Midbrain (tissue), 1 donor: Measurements from ENCODE around the gene NHSL1.
A peak's percentile ranks its signal among the peaks of the same experiment; 100 is the strongest.

Experiments
- DNase-seq: peaks from one replicate; lab custom pipeline; 2025; lab: John Stamatoyannopoulos, UW

The NHSL1 gene, protein sequence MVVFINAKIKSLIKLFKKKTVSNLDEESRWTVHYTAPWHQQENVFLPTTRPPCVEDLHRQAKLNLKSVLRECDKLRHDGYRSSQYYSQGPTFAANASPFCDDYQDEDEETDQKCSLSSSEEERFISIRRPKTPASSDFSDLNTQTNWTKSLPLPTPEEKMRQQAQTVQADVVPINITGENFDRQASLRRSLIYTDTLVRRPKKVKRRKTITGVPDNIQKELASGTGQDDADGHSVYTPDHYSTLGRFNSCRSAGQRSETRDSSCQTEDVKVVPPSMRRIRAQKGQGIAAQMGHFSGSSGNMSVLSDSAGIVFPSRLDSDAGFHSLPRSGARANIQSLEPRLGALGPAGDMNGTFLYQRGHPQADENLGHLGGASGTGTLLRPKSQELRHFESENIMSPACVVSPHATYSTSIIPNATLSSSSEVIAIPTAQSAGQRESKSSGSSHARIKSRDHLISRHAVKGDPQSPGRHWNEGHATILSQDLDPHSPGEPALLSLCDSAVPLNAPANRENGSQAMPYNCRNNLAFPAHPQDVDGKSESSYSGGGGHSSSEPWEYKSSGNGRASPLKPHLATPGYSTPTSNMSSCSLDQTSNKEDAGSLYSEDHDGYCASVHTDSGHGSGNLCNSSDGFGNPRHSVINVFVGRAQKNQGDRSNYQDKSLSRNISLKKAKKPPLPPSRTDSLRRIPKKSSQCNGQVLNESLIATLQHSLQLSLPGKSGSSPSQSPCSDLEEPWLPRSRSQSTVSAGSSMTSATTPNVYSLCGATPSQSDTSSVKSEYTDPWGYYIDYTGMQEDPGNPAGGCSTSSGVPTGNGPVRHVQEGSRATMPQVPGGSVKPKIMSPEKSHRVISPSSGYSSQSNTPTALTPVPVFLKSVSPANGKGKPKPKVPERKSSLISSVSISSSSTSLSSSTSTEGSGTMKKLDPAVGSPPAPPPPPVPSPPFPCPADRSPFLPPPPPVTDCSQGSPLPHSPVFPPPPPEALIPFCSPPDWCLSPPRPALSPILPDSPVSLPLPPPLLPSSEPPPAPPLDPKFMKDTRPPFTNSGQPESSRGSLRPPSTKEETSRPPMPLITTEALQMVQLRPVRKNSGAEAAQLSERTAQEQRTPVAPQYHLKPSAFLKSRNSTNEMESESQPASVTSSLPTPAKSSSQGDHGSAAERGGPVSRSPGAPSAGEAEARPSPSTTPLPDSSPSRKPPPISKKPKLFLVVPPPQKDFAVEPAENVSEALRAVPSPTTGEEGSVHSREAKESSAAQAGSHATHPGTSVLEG (N-terminal part only)

DNA sequence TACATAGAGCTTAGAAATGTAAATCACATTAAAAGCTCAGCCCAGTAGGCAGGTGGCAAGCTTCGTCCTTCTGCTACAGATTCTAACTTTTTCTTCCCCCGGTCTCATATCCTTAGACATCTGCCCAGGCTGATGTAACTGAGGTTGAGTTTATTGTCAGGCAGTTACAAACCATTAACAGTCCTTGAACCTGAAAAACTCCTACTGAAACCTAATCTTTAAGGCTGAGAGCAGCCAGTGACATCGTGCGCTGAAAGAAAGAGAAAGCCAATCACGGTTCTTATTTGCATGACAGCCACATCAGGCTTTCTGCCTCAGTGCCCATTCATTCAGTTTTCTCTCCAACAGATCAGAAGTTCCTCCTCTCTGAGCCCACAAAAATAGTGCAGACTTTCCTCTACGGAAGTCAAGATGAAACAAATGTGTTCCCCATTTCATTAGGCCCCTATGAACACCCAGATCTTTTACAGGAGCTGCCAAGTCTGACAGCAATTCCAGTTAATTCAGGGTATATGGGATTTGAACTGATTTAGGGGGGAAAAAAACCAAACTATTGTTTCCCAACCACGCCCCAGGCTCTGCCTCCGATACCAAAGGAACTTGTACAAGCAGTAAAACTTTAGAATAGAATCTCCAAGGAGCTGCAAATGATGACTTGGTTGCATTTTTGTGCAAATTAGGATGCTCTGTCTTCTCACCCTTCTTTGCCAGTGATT lies at the start of gene NHSL1:
Gene NHSL1 (minus strand): TSS at position 192 of the 716 bp plus-strand sequence. CDS start 204 bp downstream, outside the sequence.
- peak; percentile 49 for DNase-seq

- no peak for DNase-seq
Observed at GRCh38 chr6:138546733-138547185, 47.5 kb upstream of the NHSL1 start.

DNA sequence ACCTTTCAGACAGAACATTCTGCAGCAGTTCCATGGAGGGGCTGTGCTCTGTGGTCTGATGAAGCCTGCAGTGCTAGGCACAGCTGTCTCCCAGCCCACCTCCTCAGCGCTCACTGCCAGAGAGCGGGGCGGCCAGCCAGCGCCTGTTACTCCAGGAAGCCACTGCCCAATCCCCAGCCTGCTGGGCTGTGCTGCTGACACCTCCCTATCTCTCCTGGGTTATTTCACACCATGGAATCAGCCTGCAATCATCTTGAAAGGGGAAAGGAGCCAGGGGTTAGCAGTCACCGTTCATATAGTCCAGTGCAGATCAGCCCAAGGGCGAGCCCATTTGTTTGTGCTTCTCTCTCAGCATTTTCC lies 46.3 kb upstream of the NHSL1 start:
- DNase-seq, result no peak

GRCh38 chr6:138544501-138544900 lies 45.2 kb upstream of the NHSL1 start:
- no peak for DNase-seq

- no peak for DNase-seq
Observed at GRCh38 chr6:138543657-138544056, 44.4 kb upstream of the NHSL1 start.

DNA sequence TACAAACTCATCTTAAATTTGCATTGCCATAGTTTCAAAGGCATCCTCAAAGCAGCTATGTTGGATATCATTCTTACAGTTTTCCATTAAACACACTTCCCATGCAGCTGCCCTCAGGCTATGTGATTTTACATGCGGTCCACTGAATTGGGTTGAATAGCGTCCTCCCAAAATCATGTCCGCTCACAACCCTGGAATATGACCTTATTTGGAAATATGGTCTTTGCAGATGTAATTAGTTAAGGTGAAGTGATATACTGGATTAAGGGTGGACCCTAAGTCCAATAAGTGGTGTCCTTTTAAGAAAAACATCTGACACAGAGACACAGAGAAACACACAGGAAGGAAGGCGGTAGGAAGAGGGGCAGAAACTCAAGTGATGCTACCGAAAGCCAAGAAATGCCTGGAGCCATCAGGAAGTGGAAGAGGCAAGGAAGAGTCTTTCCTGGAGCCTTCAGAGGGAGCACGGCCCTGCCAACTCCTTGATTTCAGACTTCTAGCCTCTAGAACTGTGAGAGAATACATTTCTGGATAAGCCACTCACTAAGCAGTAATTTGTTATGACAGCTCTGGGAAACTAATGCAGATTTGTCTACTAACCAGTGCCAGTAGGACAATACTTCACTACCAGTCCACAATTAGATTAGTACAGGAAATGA lies 42.7 kb upstream of the NHSL1 start:
- no peak for DNase-seq

DNA sequence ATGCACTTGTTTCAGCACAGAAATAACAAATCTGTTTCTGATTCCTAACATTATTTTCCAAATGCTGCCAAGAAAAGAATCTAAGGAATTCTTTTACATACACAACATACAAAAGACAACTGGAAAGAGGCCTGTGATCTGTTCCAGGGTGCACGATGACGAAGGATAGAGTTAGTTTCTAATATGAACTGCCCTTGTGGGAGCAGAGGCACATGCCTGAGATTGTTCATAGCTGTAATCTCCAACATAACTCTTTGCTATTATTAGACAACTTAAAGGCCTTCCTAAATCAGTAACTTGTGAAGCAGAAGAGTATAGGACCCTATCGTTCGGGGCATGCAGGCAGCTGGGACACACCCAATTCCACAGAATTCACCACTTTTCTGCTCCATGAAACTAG lies 41.2 kb upstream of the NHSL1 start:
- DNase-seq, result no peak

- no peak for DNase-seq
Observed at GRCh38 chr6:138539876-138540275, 40.6 kb upstream of the NHSL1 start.

DNA sequence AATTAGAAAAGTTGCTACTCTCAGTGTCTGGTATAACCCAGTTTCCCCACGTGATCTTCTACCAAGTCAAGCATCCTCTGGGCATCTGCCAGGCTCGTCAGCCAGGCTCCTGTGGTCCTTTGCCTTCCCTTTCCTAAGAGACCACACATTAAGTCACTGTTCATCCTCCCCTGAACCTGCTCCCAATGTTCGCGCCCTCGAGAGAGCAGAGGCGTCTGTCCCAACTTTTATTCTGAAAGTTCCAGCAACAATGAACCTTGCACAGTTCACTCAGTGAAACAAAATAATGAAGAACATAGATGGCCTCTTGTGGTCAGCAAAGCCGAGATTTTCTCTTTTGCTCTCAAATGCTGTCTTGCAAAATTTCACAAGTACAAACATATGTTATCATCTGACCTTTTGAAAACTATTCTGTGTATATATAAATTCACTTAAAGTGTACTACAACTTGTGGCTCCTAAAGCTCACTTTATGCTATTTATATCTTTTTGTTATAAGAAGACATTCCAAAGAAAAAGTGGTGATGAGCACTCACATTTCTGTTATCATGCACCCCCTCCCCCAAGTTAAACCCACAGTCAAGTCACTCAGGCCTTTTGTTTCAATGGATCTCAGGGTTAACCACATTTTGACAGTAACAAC lies 39.2 kb upstream of the NHSL1 start:
- DNase-seq, result no peak

DNA sequence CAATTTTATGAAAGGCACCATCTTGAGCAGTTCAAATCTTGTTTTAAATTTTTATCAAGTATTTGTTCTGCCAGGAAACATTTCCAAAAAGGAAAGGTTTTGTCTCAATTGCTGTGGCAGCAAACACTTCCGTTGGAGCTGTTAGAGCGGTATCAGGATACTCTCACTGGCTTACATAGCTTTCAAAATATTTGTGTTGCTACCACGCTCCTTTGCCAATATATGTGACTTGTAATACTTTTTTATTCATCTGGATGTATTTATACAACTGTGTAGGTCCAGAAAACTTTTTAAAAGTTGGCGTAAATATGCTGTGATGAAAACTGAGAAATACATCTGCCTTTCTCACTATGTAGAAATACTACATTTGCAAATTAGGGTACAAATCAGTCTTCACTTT lies 37.8 kb upstream of the NHSL1 start:
- no peak for DNase-seq

GRCh38 chr6:138535728-138536455 lies 36.6 kb upstream of the NHSL1 start:
- no peak for DNase-seq

- no peak for DNase-seq
Observed at GRCh38 chr6:138533667-138534066, 34.4 kb upstream of the NHSL1 start.

GRCh38 chr6:138531387-138531786 lies 32.1 kb upstream of the NHSL1 start:
- no peak for DNase-seq

DNA sequence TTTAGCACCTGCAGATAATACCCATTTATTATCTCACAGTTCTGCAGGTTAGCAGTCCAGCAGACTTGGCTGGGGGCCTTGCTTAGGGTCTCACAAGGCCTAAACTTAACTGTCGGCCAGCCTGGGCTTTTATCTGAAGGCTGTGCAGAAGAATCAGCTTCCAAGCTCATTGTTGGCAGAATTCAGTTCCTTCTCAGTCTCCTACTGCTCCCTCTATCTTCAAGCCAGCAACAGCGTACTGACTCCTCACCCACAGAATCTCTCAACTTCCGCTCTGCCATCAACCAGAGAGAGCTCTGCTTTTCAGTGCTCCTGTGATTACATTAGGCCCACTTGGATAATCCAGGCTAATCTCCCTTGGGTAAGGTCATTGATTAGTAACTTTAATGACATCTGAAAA lies 30.2 kb upstream of the NHSL1 start:
- DNase-seq, result no peak

GRCh38 chr6:138528956-138529355 lies 29.7 kb upstream of the NHSL1 start:
- no peak for DNase-seq

GRCh38 chr6:138528137-138528536 lies 28.8 kb upstream of the NHSL1 start:
- no peak for DNase-seq

- DNase-seq, result no peak
Observed at GRCh38 chr6:138527411-138528088, 28.3 kb upstream of the NHSL1 start.

DNA sequence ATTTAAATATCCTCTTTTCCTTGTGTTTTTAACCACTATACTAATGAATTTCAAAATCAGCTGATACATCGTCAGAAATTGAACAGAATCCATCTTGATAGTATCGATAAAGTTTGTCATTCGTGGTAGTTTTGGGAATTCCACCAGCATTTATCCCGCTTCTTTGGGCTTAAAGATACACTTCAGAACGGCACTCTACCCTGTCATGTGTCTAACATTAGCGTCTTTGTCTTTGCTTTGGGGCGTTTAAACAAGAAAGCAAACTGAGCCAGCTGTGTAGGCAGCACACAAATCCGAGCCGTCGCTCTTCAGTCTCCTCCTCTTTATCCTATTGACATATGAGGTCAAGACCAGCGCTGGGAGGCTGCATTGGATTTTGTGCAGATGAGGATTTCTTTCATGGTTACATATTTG lies 27.5 kb upstream of the NHSL1 start:
- DNase-seq, result no peak

GRCh38 chr6:138525355-138525754 lies 26.1 kb upstream of the NHSL1 start:
- DNase-seq, result no peak
